ENCODE measurements around the gene CCL25. TPM values are rescaled to one million over a fixed set of nuclear protein-coding genes. Genes with fewer than 3 reads are reported as not detected.

Gene CCL25
- total and polyA plus RNA-seq, 2 of the 4 experiments (the other 2 are of a cell fraction): not detected

DNA sequence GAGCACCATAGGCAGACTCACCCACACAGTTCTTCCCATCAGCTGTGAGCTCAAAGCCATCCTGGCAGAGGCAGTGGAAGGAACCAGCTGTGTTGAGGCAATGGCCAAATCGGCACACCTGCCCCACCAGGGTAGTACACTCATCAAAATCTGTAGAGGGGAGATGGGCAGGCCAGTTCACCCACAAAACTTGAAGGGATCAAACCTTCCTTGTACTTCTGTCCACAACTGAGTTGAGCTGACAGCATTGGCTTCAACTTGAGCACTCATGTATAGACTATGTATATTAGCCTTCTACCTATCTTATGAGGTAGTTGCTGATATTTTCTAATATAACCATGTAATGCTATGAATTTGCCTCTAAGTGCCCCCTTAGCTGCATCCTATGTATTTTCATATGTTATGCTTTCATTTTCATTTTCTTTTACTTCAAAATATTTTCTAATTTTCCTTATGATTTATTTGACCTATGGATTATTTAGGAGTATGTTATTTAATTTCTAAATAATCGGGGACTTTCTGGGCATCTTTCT, 42.9 kb downstream of the CCL25 start:
- Histone ChIP-seq H3K79me1 (ENCODE audit: low read depth in 1 of 2, low read length in 2 of 2) (no peaks in the 10 kb centered on the region), H3K4ac (ENCODE audit: low read depth, low read length) (no peak overlapping the region), H3K27ac (ENCODE audit: insufficient read depth, low read length) (no peak overlapping the region), H3K9me3 (ENCODE audit: control insufficient read depth, insufficient read depth, low read length) (peaks cover 32% of the 10 kb centered on the region), H3K4me3 (ENCODE audit: insufficient read depth, low read depth, low read length) (no peak overlapping the region), H3K4me2 (ENCODE audit: low read depth, low read length) (no peak overlapping the region), H2BK15ac (ENCODE audit: low read depth, low read length) (no peak overlapping the region), H2AK5ac (ENCODE audit: low read depth, low read length) (no peak overlapping the region), H4K91ac (ENCODE audit: insufficient read depth, low read depth, low read length) (no peak overlapping the region), H3K4me1 (ENCODE audit: control insufficient read depth, insufficient read depth, low read length) (no peaks in the 10 kb centered on the region), H4K8ac (ENCODE audit: low read depth in 2 of 2, low read length in 2 of 2) (no peak overlapping the region), H3K23ac (ENCODE audit: low read depth, low read length) (no peak overlapping the region), H3K14ac (replicated peaks; ENCODE audit: low read depth, low read length) (no peak overlapping the region), H3K27me3 (ENCODE audit: control insufficient read depth, insufficient read depth, low read length) (no peaks in the 10 kb centered on the region), H2AK9ac (replicated peaks; ENCODE audit: low read depth, low read length, poor library complexity) (no peak overlapping the region), H2AFZ (replicated peaks; ENCODE audit: low read length, poor library complexity) (no peak overlapping the region), H2BK20ac (ENCODE audit: low read depth, low read length) (no peak overlapping the region), H3K56ac (ENCODE audit: extremely low read depth, insufficient read depth, low read length) (no peak overlapping the region), H2BK120ac (ENCODE audit: low read depth, low read length) (no peak overlapping the region), H2BK5ac (ENCODE audit: low read depth, low read length, poor library complexity, severe bottlenecking) (no peak overlapping the region), H3K36me3 (ENCODE audit: control insufficient read depth, insufficient read depth, low read length) (no peaks in the 10 kb centered on the region), H3K9me1 (ENCODE audit: insufficient read depth, low read length) (no peaks in the 10 kb centered on the region), H3K9ac (ENCODE audit: low read depth, low read length) (no peak overlapping the region), H4K5ac (ENCODE audit: low read depth, low read length) (no peak overlapping the region), H4K20me1 (ENCODE audit: insufficient read depth, low read length) (no peaks in the 10 kb centered on the region), H3K18ac (ENCODE audit: low read depth, low read length) (no peak overlapping the region)
- ATAC-seq (ENCODE audit: low read depth): no peak
- BruUV-seq (replicated peaks): no TSS peak
- intact Hi-C loops (cut with micrococcal nuclease): no loop called here
- in situ Hi-C loops (cut with MboI; ENCODE audit: low sequenced_read_pairs): no loop called here
- DNase-seq: no peak
- 0% methylated on average over 1 of the region's 2 CpGs; no CpG with 5 or more reads in 1 of the 2 experiments for WGBS, 2 experiments (ENCODE audit: extremely low coverage in 2 of 2, insufficient read length in 1 of 2)
- POLR2A ChIA-PET (ENCODE audit: unreplicated experiment): no interaction called here
- CTCF ChIA-PET: interaction anchor here (0.5 to 0.9 kb wide), 2 partner anchors 17 to 430 kb away, joined by 3 to 4 read pairs; no protein-coding TSS in a partner anchor
- dilution Hi-C loops (cut with HindIII; ENCODE audit: low sequenced_read_pairs, unreplicated experiment): no loop called here
- TF ChIP-seq RAD21 (IDR thresholded peaks at IDR 0.05; ENCODE audit: low read length) (no peak), SMC3 (IDR thresholded peaks at IDR 0.05; ENCODE audit: low read depth, low read length) (no peak), RCOR1 (IDR thresholded peaks at IDR 0.05; ENCODE audit: insufficient replicate concordance, low read length) (no peak), NFE2L2 (IDR thresholded peaks at IDR 0.05; ENCODE audit: low read depth, low read length) (no peak), CTCF (conservative IDR thresholded peaks at IDR 0.05; ENCODE audit: low read depth, low read length) (no peak), MAZ (IDR thresholded peaks at IDR 0.05; ENCODE audit: borderline replicate concordance, low read depth, low read length) (no peak), POLR2A (IDR thresholded peaks at IDR 0.05; ENCODE audit: low read depth, low read length) (no peak), MXI1 (IDR thresholded peaks at IDR 0.05; ENCODE audit: borderline replicate concordance, low read depth, low read length) (no peak), MAFK (IDR thresholded peaks at IDR 0.05; ENCODE audit: low read depth, low read length) (no peak), CHD1 (IDR thresholded peaks at IDR 0.05; ENCODE audit: low read depth, low read length) (no peak), CEBPB (IDR thresholded peaks at IDR 0.05; ENCODE audit: low read depth, low read length) (no peak), BHLHE40 (IDR thresholded peaks at IDR 0.05; ENCODE audit: low read depth, low read length) (no peak), FOS (IDR thresholded peaks at IDR 0.05; ENCODE audit: low read depth, low read length) (no peak), RFX5 (IDR thresholded peaks at IDR 0.05; ENCODE audit: low read depth, low read length) (no peak)
- TF ChIP-seq, protein P1, sequence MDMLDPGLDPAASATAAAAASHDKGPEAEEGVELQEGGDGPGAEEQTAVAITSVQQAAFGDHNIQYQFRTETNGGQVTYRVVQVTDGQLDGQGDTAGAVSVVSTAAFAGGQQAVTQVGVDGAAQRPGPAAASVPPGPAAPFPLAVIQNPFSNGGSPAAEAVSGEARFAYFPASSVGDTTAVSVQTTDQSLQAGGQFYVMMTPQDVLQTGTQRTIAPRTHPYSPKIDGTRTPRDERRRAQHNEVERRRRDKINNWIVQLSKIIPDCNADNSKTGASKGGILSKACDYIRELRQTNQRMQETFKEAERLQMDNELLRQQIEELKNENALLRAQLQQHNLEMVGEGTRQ (IDR thresholded peaks at IDR 0.05; ENCODE audit: low read depth, low read length): no peak
- TF ChIP-seq, protein P2, sequence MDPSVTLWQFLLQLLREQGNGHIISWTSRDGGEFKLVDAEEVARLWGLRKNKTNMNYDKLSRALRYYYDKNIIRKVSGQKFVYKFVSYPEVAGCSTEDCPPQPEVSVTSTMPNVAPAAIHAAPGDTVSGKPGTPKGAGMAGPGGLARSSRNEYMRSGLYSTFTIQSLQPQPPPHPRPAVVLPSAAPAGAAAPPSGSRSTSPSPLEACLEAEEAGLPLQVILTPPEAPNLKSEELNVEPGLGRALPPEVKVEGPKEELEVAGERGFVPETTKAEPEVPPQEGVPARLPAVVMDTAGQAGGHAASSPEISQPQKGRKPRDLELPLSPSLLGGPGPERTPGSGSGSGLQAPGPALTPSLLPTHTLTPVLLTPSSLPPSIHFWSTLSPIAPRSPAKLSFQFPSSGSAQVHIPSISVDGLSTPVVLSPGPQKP (IDR thresholded peaks at IDR 0.05; ENCODE audit: borderline replicate concordance, low read depth, low read length): no peak
